Stomach (tissue), 4 donors: ENCODE results near the gene SF3A2.

Experiments used
- CTCF ChIP-seq, 7 experiments: fragments of 450-650 bp in 4 of 7; fragments of 200-600 bp in 3 of 7; sonication (generic) in 3 of 7; IDR thresholded peaks; one replicate each; pipeline ENCODE4 v1.5.1; 2016 to 2019; ENCODE audit warnings: antibody characterized with exemption in 7 of 7, control low read depth in 2 of 7, mild to moderate bottlenecking in 1 of 7
- POLR2A ChIP-seq, 4 donors: fragments of 450-650 bp; IDR thresholded peaks; one replicate each; pipeline ENCODE4 v1.6.1; 2016; ENCODE audit warnings: antibody characterized with exemption in 4 of 4, control low read depth in 2 of 4, mild to moderate bottlenecking in 1 of 4, moderate library complexity in 1 of 4

- TF ChIP-seq CTCF (IDR thresholded peaks at IDR 0.05) (no peak), POLR2A (IDR thresholded peaks at IDR 0.05) (no peak)
Observed at GRCh38 chr19:2242092-2242537, 5.5 kb downstream of the SF3A2 start.
